OCI-LY7 (cell line): Measurements from ENCODE around the gene MFAP4. TPM values are rescaled to one million over a fixed set of nuclear protein-coding genes. Genes with fewer than 3 reads are reported as not detected.

Experiments
- BruUV-seq: library from RNA; stranded (reverse); fragments of 400-500 nt; replicated peaks from 2 replicates; lab custom pipeline; 2021; lab: Mats Ljungman, UMichigan
- CTCF ChIA-PET: fragments of 300-600 bp; sonication (Branson Sonifier 250); formaldehyde crosslinking; loops from one replicate; lab custom pipeline; 2022; ENCODE audit warnings: antibody characterized with exemption; ENCODE audit not compliant: unreplicated experiment; lab: Charles Lee
- POLR2A ChIA-PET: fragments of 300-600 bp; sonication (Branson Sonifier 250); formaldehyde crosslinking; loops from one replicate; lab custom pipeline; 2022; ENCODE audit warnings: antibody characterized with exemption; lab: Charles Lee
- DNase-seq: peaks from one replicate; pipeline ENCODE4 v3.0.0-alpha.2; 2015; ENCODE audit warnings: low spot score
- H2AFZ ChIP-seq: fragments of 200-600 bp; sonication (generic), shearing (Covaris generic); 2 replicates; pipeline ENCODE4 v1.6.1; 2014; ENCODE audit warnings: mild to moderate bottlenecking, antibody characterized with exemption, low read length, moderate library complexity
- H3K27ac ChIP-seq: fragments of 200-600 bp; sonication (generic); 2 replicates; pipeline ENCODE4 v1.5.1; 2014; ENCODE audit warnings: mixed run types, low read depth, mild to moderate bottlenecking, moderate library complexity, low read length, inconsistent platforms; ENCODE audit not compliant: poor library complexity, severe bottlenecking
- H3K36me3 ChIP-seq: fragments of 200-600 bp; sonication (generic); 2 replicates; pipeline ENCODE4 v1.6.1; 2014; ENCODE audit warnings: mild to moderate bottlenecking, antibody characterized with exemption, low read length, moderate library complexity, mixed read lengths; ENCODE audit not compliant: insufficient read depth
- H3K4me1 ChIP-seq: fragments of 200-600 bp; sonication (generic); 2 replicates; pipeline ENCODE4 v1.5.1; 2014; ENCODE audit warnings: mild to moderate bottlenecking, low read length; ENCODE audit not compliant: insufficient read depth, poor library complexity, severe bottlenecking
- H3K4me2 ChIP-seq: fragments of 200-600 bp; sonication (generic); 2 replicates; pipeline ENCODE4 v1.6.1; 2014; ENCODE audit warnings: mild to moderate bottlenecking, low read length
- H3K4me3 ChIP-seq: fragments of 200-600 bp; sonication (generic); 2 replicates; pipeline ENCODE4 v1.5.1; 2014; ENCODE audit warnings: mild to moderate bottlenecking, low read depth, low read length; ENCODE audit not compliant: poor library complexity, severe bottlenecking
- H3K79me2 ChIP-seq: fragments of 200-600 bp; sonication (generic); 2 replicates; pipeline ENCODE4 v1.6.1; 2016; ENCODE audit warnings: low read depth, mild to moderate bottlenecking, low read length, moderate library complexity, mixed read lengths; ENCODE audit not compliant: insufficient read depth
- H3K9me2 ChIP-seq: fragments of 200-600 bp; sonication (generic); 2 replicates; pipeline ENCODE4 v1.6.1; 2016; ENCODE audit warnings: mild to moderate bottlenecking, low read length, mixed read lengths; ENCODE audit not compliant: insufficient read depth
- H3K9me3 ChIP-seq: fragments of 200-600 bp; sonication (generic); 2 replicates; pipeline ENCODE4 v1.6.1; 2014; ENCODE audit warnings: mild to moderate bottlenecking, mixed run types, low read length, mixed read lengths
- H4K20me1 ChIP-seq: fragments of 200-600 bp; sonication (generic); 2 replicates; pipeline ENCODE4 v1.6.1; 2014; ENCODE audit warnings: mild to moderate bottlenecking, antibody characterized with exemption, low read length, moderate library complexity, mixed read lengths; ENCODE audit not compliant: insufficient read depth
- CTCF ChIP-seq: fragments of 200-600 bp; sonication (generic); conservative IDR thresholded peaks from 2 replicates; pipeline ENCODE4 v1.5.1; 2014; ENCODE audit warnings: mild to moderate bottlenecking, antibody characterized with exemption, low read length, moderate library complexity, mixed read lengths
- EZH2phosphoT487 ChIP-seq: fragments of 200-600 bp; sonication (generic); IDR thresholded peaks from 2 replicates; pipeline ENCODE4 v1.6.1; 2018; ENCODE audit warnings: low read depth, borderline replicate concordance, mild to moderate bottlenecking, mixed run types, antibody characterized with exemption, low read length, moderate library complexity, mixed read lengths
- intact Hi-C: fragments of 100-400 bp; cut with micrococcal nuclease; formaldehyde crosslinking; loops from one replicate; pipeline ENCODE4 v1.10.0; 2022; ENCODE audit not compliant: unreplicated experiment
- total RNA-seq, 2 experiments: library from RNA; depleted of rRNA in 1 of 2; stranded (reverse); fragments of >200 nt in 1 of 2; shearing (Covaris generic) in 1 of 2; gene quantifications; 2 replicates each; pipeline ENCODE4 v1.2.3, GENCODE V29; 2014 to 2022

MFAP4 gene
- total RNA-seq, 2 experiments from 2014 or later, result 0.65 TPM; not detected in 1

DNA sequence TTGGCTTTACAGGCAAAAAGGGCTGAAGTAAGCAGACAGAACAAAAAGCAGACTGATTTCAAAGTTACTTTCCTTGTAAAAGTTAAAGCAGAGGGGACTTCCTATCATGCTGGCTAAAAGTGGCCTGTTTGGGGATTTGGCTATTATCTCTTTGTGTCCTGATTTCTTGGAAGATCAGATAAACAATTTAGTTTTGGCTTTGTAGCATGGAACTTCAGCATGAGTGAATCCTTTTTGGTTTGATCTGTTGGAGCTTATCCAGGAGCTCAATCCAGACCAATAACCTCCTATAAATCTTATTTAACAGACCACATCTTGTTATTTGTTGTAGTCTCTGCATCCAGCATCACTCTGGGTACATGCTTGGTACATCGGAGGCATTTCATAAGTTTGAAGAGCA lies 15.2 kb upstream of the MFAP4 start:
- TF ChIP-seq CTCF (no peak), EZH2phosphoT487 (no peak)
- no peaks in the 10 kb centered on the region for H3K9me3 ChIP-seq
- H3K27ac ChIP-seq, result no peak overlapping the region
- no TSS peak for BruUV-seq
- peaks cover 13% of the 10 kb centered on the region for H3K4me1 ChIP-seq
- H3K36me3 ChIP-seq, result no peaks in the 10 kb centered on the region
- ChIA-PET CTCF (no interaction called here), POLR2A (interaction anchor here (1.2 kb wide), 1 partner anchor 9 kb away, joined by 4 read pairs; the partner anchor contains the start of gene RNF112)
- no peak overlapping the region for H2AFZ ChIP-seq
- H3K4me3 ChIP-seq, result no peak overlapping the region
- H3K9me2 ChIP-seq, result no peaks in the 10 kb centered on the region
- intact Hi-C loops, result no loop called here
- no peaks in the 10 kb centered on the region for H4K20me1 ChIP-seq
- no peak for DNase-seq
- H3K79me2 ChIP-seq, result no peaks in the 10 kb centered on the region
- H3K4me2 ChIP-seq, result no peak overlapping the region

GRCh38 chr17:19401321-19402010 lies 14.5 kb upstream of the MFAP4 start:
- Histone ChIP-seq H4K20me1 (no peaks in the 10 kb centered on the region), H3K36me3 (no peaks in the 10 kb centered on the region), H3K4me2 (no peak overlapping the region), H3K9me3 (no peaks in the 10 kb centered on the region), H3K79me2 (no peaks in the 10 kb centered on the region), H3K4me1 (peaks cover 13% of the 10 kb centered on the region), H3K4me3 (no peak overlapping the region), H2AFZ (no peak overlapping the region), H3K27ac (no peak overlapping the region), H3K9me2 (no peaks in the 10 kb centered on the region)
- POLR2A ChIA-PET, result interaction anchor here (1.2 kb wide), 1 partner anchor 10 kb away, joined by 4 read pairs; the partner anchor contains the start of gene RNF112
- CTCF ChIA-PET, result no interaction called here
- intact Hi-C loops, result no loop called here
- BruUV-seq, result no TSS peak
- DNase-seq, result no peak
- no peak for TF ChIP-seq EZH2phosphoT487

GRCh38 chr17:19399750-19400450 lies 12.9 kb upstream of the MFAP4 start:
- H3K4me3 ChIP-seq, result no peak overlapping the region
- BruUV-seq, result no TSS peak
- H3K79me2 ChIP-seq, result no peaks in the 10 kb centered on the region
- DNase-seq, result no peak
- no peaks in the 10 kb centered on the region for H3K9me2 ChIP-seq
- TF ChIP-seq EZH2phosphoT487, result no peak
- TF ChIP-seq CTCF, result no peak
- no peaks in the 10 kb centered on the region for H3K9me3 ChIP-seq
- no peak overlapping the region for H3K27ac ChIP-seq
- intact Hi-C loops, result no loop called here
- H2AFZ ChIP-seq, result no peak overlapping the region
- no peak overlapping the region for H3K4me2 ChIP-seq
- peaks cover 13% of the 10 kb centered on the region for H3K4me1 ChIP-seq
- H4K20me1 ChIP-seq, result no peaks in the 10 kb centered on the region
- ChIA-PET CTCF (no interaction called here), POLR2A (no interaction called here)
- no peaks in the 10 kb centered on the region for H3K36me3 ChIP-seq
